Esophagus squamous epithelium (tissue), 5 donors: ENCODE results near the gene JUN. TPM values are rescaled to one million over a fixed set of nuclear protein-coding genes. Genes with fewer than 3 reads are reported as not detected.

ENCODE experiments used
- DNase-seq: peaks from one replicate; lab custom pipeline; 2025; lab: John Stamatoyannopoulos, UW
- H3K27ac ChIP-seq, 4 donors: fragments of 200-600 bp; sonication (generic); one replicate each; pipeline ENCODE4 v1.5.1; 2016 to 2019; ENCODE audit warnings: mild to moderate bottlenecking in 1 of 4
- H3K27me3 ChIP-seq, 4 donors: fragments of 200-600 bp; sonication (generic); 1 replicate in 3 of 4; 2 replicates in 1 of 4; pipeline versions ENCODE4 v1.5.1 to v1.6.0; 2017 to 2021; ENCODE audit warnings: antibody characterized with exemption in 1 of 4
- H3K36me3 ChIP-seq, 3 donors: fragments of 200-600 bp; sonication (generic); one replicate each; pipeline ENCODE4 v1.5.1; 2016 to 2019
- H3K4me1 ChIP-seq, 3 donors: fragments of 200-600 bp; sonication (generic); one replicate each; pipeline ENCODE4 v1.5.1; 2017 to 2019
- H3K4me3 ChIP-seq, 4 donors: fragments of 200-600 bp; sonication (generic); 1 replicate in 3 of 4; 2 replicates in 1 of 4; pipeline ENCODE4 v1.5.1; 2016 to 2019; ENCODE audit warnings: mild to moderate bottlenecking in 2 of 4, moderate library complexity in 1 of 4
- H3K9me3 ChIP-seq, 3 donors: fragments of 200-600 bp; sonication (generic); one replicate each; pipeline ENCODE4 v1.5.1; 2016 to 2019
- POLR2A ChIP-seq, 4 donors: fragments of 450-650 bp; IDR thresholded peaks; one replicate each; pipeline ENCODE4 v1.6.1; 2017; ENCODE audit warnings: antibody characterized with exemption in 4 of 4, mild to moderate bottlenecking in 4 of 4, moderate library complexity in 3 of 4
- WGBS, 2 donors: methylation state at CpG; one replicate each; pipeline ENCODE4 v1.1.5; 2018; 5-methylcytosine and 5-hydroxymethylcytosine counted together
- intact Hi-C: fragments of 100-400 bp; cut with DNase I; formaldehyde crosslinking; loops from one replicate; pipeline ENCODE4 v1.15.0; 2022
- total RNA-seq, 4 donors: library from RNA; depleted of rRNA; stranded (reverse); fragments of >200 nt; gene quantifications; one replicate each; pipeline ENCODE4 v1.1.0, GENCODE V29; 2016
- TF ChIP-seq, protein P1 (sequence below), 6 experiments: fragments of 450-650 bp in 4 of 6; fragments of 200-600 bp in 2 of 6; sonication (generic) in 2 of 6; IDR thresholded peaks; one replicate each; pipeline ENCODE4 v1.5.1; 2016 to 2019; ENCODE audit warnings: antibody characterized with exemption in 6 of 6, mild to moderate bottlenecking in 4 of 6, moderate library complexity in 4 of 6
- donor health status: DM: yes; HTN: yes; CAD: no.

Gene JUN
- total RNA-seq, 4 donors from 2014 or later, result 48.5 to 128 (median 66.1) TPM

DNA sequence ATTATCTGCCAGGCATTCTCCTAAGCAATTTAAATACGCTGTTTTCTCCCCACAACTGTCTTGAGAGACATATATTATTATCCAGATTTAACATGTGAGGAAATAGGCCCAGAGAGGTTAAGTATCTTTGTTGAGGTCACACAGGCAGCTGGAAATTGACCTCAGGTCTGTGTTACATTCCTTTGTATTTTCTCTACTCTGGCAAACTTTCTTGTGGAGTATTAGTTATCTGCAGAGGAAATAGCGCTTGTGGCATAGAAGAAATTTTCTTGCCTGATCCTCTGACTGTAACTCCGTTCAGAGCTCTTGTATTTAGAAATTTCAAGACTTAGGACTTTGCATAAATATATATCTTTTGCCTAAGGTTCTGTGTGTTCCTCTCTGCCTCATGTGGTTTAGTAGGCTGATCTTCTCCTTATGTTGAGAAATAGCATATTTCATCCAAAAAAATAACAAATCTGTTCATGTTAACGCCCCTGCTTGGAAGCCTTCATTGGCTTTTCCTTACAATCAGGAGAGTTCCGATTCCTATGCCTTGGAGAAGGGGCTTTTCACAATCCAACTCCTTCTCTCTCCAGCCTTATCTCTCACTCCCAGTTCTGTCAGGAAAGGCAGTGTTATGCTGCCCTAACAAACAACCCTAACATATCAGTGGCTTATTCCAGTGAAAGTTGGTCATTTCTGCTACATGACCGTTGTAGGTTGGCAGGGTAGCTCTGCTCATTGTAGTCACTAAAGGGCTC lies 2.5 kb upstream of the JUN start:
- H3K4me3 ChIP-seq, result peak overlapping the region in 2 of 4 donors; percentile 84 to 86
- intact Hi-C loops, result loop anchor here (10.0 kb wide), 4 partner anchors 108 to 918 kb away; partner anchors contain the start of gene FGGY

GRCh38 chr1:58785442-58786058 lies 1.7 kb upstream of the JUN start:
- intact Hi-C loops, result loop anchor here (10.0 kb wide), 4 partner anchors 109 to 919 kb away; partner anchors contain the start of gene FGGY
- Histone ChIP-seq H3K36me3 (peaks cover 0 to 15% (median 0%) of the 10 kb centered on the region in 3 donors), H3K27me3 (no peaks in the 10 kb centered on the region), H3K4me1 (peaks cover 4 to 34% (median 7%) of the 10 kb centered on the region in 3 donors), H3K27ac (peak overlapping the region; percentile 96 to 100 (median 100)), H3K9me3 (no peaks in the 10 kb centered on the region), H3K4me3 (peak overlapping the region; percentile 84 to 92 (median 86))
- WGBS, 2 donors, result 0 to 2% methylated on average over 3 to 6 of the region's 14 CpGs
- TF ChIP-seq, protein P1, sequence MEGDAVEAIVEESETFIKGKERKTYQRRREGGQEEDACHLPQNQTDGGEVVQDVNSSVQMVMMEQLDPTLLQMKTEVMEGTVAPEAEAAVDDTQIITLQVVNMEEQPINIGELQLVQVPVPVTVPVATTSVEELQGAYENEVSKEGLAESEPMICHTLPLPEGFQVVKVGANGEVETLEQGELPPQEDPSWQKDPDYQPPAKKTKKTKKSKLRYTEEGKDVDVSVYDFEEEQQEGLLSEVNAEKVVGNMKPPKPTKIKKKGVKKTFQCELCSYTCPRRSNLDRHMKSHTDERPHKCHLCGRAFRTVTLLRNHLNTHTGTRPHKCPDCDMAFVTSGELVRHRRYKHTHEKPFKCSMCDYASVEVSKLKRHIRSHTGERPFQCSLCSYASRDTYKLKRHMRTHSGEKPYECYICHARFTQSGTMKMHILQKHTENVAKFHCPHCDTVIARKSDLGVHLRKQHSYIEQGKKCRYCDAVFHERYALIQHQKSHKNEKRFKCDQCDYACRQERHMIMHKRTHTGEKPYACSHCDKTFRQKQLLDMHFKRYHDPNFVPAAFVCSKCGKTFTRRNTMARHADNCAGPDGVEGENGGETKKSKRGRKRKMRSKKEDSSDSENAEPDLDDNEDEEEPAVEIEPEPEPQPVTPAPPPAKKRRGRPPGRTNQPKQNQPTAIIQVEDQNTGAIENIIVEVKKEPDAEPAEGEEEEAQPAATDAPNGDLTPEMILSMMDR (IDR thresholded peaks at IDR 0.05), result no peak
- TF ChIP-seq POLR2A (IDR thresholded peaks at IDR 0.05), result no peak
- no peak for DNase-seq

More for the DNA sequence above, 2.5 kb upstream of the JUN start:
- peak overlapping the region; percentile 96 to 100 (median 100) for H3K27ac ChIP-seq
- no peak for TF ChIP-seq POLR2A (IDR thresholded peaks at IDR 0.05)
- TF ChIP-seq, protein P1 (IDR thresholded peaks at IDR 0.05), result no peak
- H3K36me3 ChIP-seq, result peaks cover 0 to 15% (median 0%) of the 10 kb centered on the region in 3 donors
- WGBS, 2 donors, result 83 to 87% methylated on average over 6 of the region's 6 CpGs
- H3K9me3 ChIP-seq, result no peaks in the 10 kb centered on the region
- DNase-seq, result no peak
- no peaks in the 10 kb centered on the region for H3K27me3 ChIP-seq
- H3K4me1 ChIP-seq, result peaks cover 4 to 33% (median 7%) of the 10 kb centered on the region in 3 donors

- peak overlapping the region; percentile 96 to 100 (median 100) for H3K27ac ChIP-seq
- H3K9me3 ChIP-seq, result no peaks in the 10 kb centered on the region
- intact Hi-C loops, result loop anchor here (10.0 kb wide), 4 partner anchors 110 to 920 kb away; partner anchors contain the start of gene FGGY
- DNase-seq, result peak; percentile 69
- TF ChIP-seq, protein P1 (IDR thresholded peaks at IDR 0.05), result peak; percentile 46 to 73 (median 53)
- peak in 2 of 4 donors; percentile 64 to 66 for TF ChIP-seq POLR2A (IDR thresholded peaks at IDR 0.05)
- 0% methylated on average over 16 of the region's 56 CpGs; no CpG with 5 or more reads in 1 of the 2 donors for WGBS, 2 donors
- peak overlapping the region; percentile 84 to 92 (median 86) for H3K4me3 ChIP-seq
- peaks cover 0 to 15% (median 0%) of the 10 kb centered on the region in 3 donors for H3K36me3 ChIP-seq
- no peaks in the 10 kb centered on the region for H3K27me3 ChIP-seq
- peaks cover 4 to 36% (median 7%) of the 10 kb centered on the region in 3 donors for H3K4me1 ChIP-seq
Observed at GRCh38 chr1:58784758-58785441, 1.1 kb upstream of the JUN start.

DNA sequence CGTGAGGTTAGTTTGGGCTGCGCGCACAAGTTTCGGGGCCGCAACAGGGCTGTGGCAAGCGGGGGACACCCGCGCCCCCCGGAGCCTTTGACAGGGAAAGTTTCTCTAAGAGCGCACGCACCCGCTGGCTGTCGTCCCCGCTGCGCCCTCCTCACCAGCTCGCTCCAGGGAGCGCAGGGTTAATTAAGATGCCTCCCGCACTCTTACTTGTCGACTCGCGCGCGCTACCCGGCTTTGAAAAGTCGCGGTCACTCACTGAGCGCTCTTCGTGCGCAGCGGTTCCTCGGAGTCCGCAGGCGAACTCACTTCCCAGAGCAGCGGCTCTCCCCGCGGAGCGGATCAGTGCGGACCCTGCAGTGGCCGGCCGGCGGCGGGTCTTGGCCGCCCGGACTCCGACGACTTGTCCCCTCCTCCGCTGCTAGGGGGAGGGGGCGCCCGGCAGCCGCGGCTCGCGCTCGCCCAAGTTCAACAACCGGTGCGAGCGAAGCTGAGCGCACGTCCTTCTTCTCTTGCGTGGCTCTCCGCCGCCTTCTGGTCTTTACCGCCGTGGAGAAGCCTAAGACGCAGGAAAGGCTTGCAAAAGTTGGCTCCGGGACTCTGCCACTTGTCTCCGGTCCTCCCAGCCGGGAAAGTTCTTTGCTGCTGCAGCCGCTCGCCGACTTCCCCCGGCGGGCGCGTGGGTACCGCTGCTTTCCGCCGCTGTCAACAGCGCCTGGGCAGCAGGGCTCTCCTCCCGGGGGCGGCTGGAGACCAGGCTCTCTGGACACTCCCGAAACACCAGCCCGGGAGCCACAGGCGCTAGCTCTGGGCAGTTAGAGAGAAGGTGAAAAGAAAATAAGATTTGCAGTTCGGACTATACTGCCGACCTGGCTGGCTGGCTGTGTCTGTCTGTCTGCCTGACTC lies 506 bp downstream of the JUN start:
- Histone ChIP-seq H3K36me3 (peaks cover 0 to 10% (median 0%) of the 10 kb centered on the region in 3 donors), H3K27me3 (no peaks in the 10 kb centered on the region), H3K9me3 (no peaks in the 10 kb centered on the region), H3K4me3 (peak overlapping the region; percentile 84 to 92 (median 86)), H3K27ac (peak overlapping the region; percentile 96 to 100 (median 100)), H3K4me1 (peaks cover 4 to 51% (median 7%) of the 10 kb centered on the region in 3 donors)
- peak in 2 of 4 donors; percentile 85 to 100 for TF ChIP-seq POLR2A (IDR thresholded peaks at IDR 0.05)
- TF ChIP-seq, protein P1 (IDR thresholded peaks at IDR 0.05), result peak in 2 of 6 experiments; percentile 4 to 10
- peak; percentile 71 for DNase-seq
- 0% methylated on average over 1 of the region's 86 CpGs; no CpG with 5 or more reads in 1 of the 2 donors for WGBS, 2 donors
- intact Hi-C loops, result loop anchor here (10.0 kb wide), 4 partner anchors 111 to 921 kb away; partner anchors contain the start of gene FGGY
